Liver (tissue), 3 donors: Measurements from ENCODE around the gene TUFM.

Source experiments
- CTCF ChIP-seq: fragments of 150-350 bp; IDR thresholded peaks from 2 replicates; pipeline ENCODE4 v1.5.1; 2017; ENCODE audit warnings: improper control_type of control experiment, low read depth, low read length; ENCODE audit not compliant: missing input control
- RAD21 ChIP-seq, 2 donors: IDR thresholded peaks; 2 replicates each; pipeline ENCODE4 v1.6.1; 2016; ENCODE audit warnings: antibody characterized with exemption in 2 of 2, mild to moderate bottlenecking in 2 of 2
- SP1 ChIP-seq: IDR thresholded peaks from 2 replicates; pipeline ENCODE4 v1.6.1; 2018; ENCODE audit warnings: antibody characterized with exemption, mild to moderate bottlenecking
- YY1 ChIP-seq: IDR thresholded peaks from 2 replicates; pipeline ENCODE4 v1.6.1; 2016; ENCODE audit warnings: antibody characterized with exemption, mild to moderate bottlenecking
- donor health status: healthy.
- donor health status: healthy.

- TF ChIP-seq CTCF (no peak), RAD21 (IDR thresholded peaks at IDR 0.05) (no peak), SP1 (no peak), YY1 (no peak)
Observed at GRCh38 chr16:28877655-28878000, 31.5 kb upstream of the TUFM start.
